SJCRH30 (cell line): ENCODE results near the gene PIGA. TPM values are rescaled to one million over a fixed set of nuclear protein-coding genes. Genes with fewer than 3 reads are reported as not detected.
A peak's percentile ranks its signal among the peaks of the same experiment; 100 is the strongest.

ENCODE experiments used
- DNase-seq, 2 experiments: peaks; one replicate each; pipeline ENCODE4 v3.0.0-alpha.2; 2015 to 2020
- H3K27ac ChIP-seq: fragments of 250-450 bp; sonication (Bioruptor Pico); 2 replicates; pipeline ENCODE4 v1.5.1; 2020; ENCODE audit warnings: mild to moderate bottlenecking, moderate library complexity
- H3K27me3 ChIP-seq: fragments of 250-450 bp; sonication (Bioruptor Pico); 2 replicates; pipeline ENCODE4 v1.5.1; 2020; ENCODE audit warnings: mild to moderate bottlenecking, moderate library complexity
- H3K36me3 ChIP-seq: fragments of 250-450 bp; sonication (Bioruptor Pico); 2 replicates; pipeline ENCODE4 v1.5.1; 2020; ENCODE audit warnings: mild to moderate bottlenecking, moderate library complexity
- H3K4me1 ChIP-seq: fragments of 250-450 bp; sonication (Bioruptor Pico); 2 replicates; pipeline ENCODE4 v1.5.1; 2020; ENCODE audit warnings: mild to moderate bottlenecking, moderate library complexity
- H3K4me3 ChIP-seq: fragments of 250-450 bp; sonication (Bioruptor Pico); 2 replicates; pipeline ENCODE4 v1.5.1; 2020; ENCODE audit warnings: mild to moderate bottlenecking, moderate library complexity
- H3K9me3 ChIP-seq: fragments of 250-450 bp; sonication (Bioruptor Pico); replicated peaks from 2 replicates; pipeline ENCODE4 v1.5.1; 2020; ENCODE audit warnings: mild to moderate bottlenecking, moderate library complexity
- total RNA-seq: library from RNA; depleted of rRNA; stranded (reverse); fragments of >200 nt; shearing (Covaris generic); gene quantifications from 2 replicates; pipeline ENCODE4 v1.2.3, GENCODE V29; 2014; rRNA removed

PIGA gene
- total RNA-seq, result 38.8 and 43.0 TPM in 2 replicates

- Histone ChIP-seq H3K4me1 (no peaks in the 10 kb centered on the region), H3K27ac (peak within 1 kb of the TSS; percentile 72), H3K9me3 (no peaks in the 10 kb centered on the region), H3K36me3 (peaks cover 13% of the 10 kb centered on the region; the same call in 1 of the 2 replicates), H3K4me3 (peak within 1 kb of the TSS; percentile 97), H3K27me3 (no peaks in the 10 kb centered on the region)
- peak; percentile 97 to 98 for DNase-seq
Measured at GRCh38 chrX:15335135-15336022, at the start of gene PIGA. PIGA (minus strand) TSS chrX:15335523; CDS start chrX:15331930, 3,593 bp downstream.

GRCh38 chrX:15384304-15384703 lies 49.0 kb upstream of the PIGA start, which contains the start of gene VEGFD:
VEGFD (minus strand) TSS chrX:15384413; CDS start chrX:15383946, 467 bp downstream.
- H3K4me1 ChIP-seq, result no peaks in the 10 kb centered on the region
- H3K36me3 ChIP-seq, result no peaks in the 10 kb centered on the region
- H3K27me3 ChIP-seq, result no peaks in the 10 kb centered on the region
- no peak within 1 kb of the TSS for H3K27ac ChIP-seq
- no peaks in the 10 kb centered on the region for H3K9me3 ChIP-seq
- DNase-seq, result peak in 1 of 2 experiments; percentile 13
- H3K4me3 ChIP-seq, result no peak within 1 kb of the TSS

- H3K4me3 ChIP-seq, result no peak overlapping the region
- DNase-seq, result no peak
- no peaks in the 10 kb centered on the region for H3K36me3 ChIP-seq
- H3K9me3 ChIP-seq, result no peaks in the 10 kb centered on the region
- no peaks in the 10 kb centered on the region for H3K4me1 ChIP-seq
- no peak overlapping the region for H3K27ac ChIP-seq
- no peaks in the 10 kb centered on the region for H3K27me3 ChIP-seq
Measured at GRCh38 chrX:15382813-15383212, 47.5 kb upstream of the PIGA start.

- Histone ChIP-seq H3K4me1 (no peaks in the 10 kb centered on the region), H3K4me3 (no peak overlapping the region), H3K27me3 (no peaks in the 10 kb centered on the region), H3K27ac (no peak overlapping the region), H3K36me3 (no peaks in the 10 kb centered on the region), H3K9me3 (no peaks in the 10 kb centered on the region)
- DNase-seq, result no peak
Measured at GRCh38 chrX:15376956-15377355, 41.6 kb upstream of the PIGA start.

DNA sequence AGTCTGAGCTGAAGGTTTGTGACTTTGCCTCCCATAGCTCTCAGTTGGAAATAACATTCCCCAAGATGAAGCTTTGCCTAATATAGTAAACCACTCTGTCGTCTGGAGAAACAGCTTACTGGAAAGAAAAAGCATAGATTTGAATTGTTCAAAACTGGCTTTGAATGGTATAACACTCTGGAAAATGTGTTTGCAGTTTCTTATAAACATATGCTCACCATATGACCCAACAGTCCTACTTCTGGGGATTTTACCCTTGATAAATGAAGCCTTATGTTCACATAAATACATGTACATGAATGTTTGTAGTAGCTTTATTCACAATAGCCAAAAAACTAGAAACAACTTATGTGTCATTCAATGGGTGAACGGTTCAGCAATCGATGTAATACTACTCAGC lies 38.7 kb upstream of the PIGA start:
- Histone ChIP-seq H3K4me3 (no peak overlapping the region), H3K9me3 (no peaks in the 10 kb centered on the region), H3K36me3 (no peaks in the 10 kb centered on the region), H3K27ac (no peak overlapping the region), H3K4me1 (no peaks in the 10 kb centered on the region), H3K27me3 (no peaks in the 10 kb centered on the region)
- no peak for DNase-seq

DNA sequence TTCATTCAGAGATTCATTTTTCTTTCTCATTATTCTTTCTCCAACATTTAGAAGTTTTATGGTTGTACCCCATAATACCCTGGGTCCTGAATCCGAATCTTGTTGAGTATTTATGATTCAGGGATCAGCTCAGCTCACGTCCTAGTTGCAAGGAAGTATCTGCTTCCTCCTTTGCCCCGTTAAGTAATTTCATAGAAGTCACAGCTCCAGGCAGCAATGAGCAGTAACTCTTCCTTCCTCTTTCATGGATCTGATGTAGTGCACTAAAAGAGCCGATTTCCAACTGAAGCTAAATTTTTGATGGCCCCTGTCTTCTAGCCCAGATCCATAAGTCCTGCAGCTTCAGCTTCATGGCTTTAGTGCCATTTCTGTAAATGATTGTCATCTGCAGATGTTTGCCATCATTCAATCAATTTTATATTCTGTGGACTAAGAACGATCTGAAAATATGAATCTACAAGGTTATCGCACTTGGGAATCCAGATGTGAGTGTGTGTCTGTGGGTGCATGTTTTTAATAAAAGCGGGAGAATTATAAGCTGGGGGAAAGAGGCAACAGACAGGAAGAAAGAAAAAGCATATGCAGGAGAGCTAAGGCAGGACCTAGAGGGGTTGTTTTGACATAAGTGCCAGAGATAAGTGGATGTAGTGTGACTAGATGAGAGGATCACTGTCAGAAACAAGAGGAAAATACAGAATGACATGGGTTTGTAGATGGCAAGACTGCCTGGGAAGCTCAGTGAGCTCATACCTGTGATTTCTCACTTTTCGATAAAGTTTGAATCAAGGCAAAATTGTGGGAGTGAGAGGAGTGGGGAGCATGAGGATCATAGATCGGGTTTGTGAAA lies 31.4 kb upstream of the PIGA start:
- no peak for DNase-seq
- Histone ChIP-seq H3K27me3 (no peaks in the 10 kb centered on the region), H3K27ac (no peak overlapping the region), H3K9me3 (no peaks in the 10 kb centered on the region), H3K36me3 (no peaks in the 10 kb centered on the region), H3K4me3 (no peak overlapping the region), H3K4me1 (no peaks in the 10 kb centered on the region)

DNA sequence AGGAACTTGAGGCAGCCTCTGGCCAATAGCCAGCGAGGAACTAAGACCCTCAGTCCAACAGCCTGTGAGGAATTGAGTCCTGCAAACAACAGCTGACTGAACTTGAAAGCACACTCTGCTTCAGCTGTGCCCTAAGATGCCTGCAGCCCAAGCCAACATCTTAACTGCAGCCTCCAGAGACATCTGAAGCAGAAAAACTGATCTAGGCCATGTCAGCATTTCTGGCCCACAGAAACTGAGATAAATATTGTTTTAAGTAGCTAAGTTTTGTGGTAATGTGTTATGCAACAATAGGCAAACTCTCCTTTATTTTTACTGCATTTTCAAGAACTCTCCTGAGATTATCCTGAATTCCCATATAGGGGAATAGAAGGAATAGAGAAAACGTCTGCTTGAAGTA lies 24.4 kb upstream of the PIGA start:
- Histone ChIP-seq H3K27ac (no peak overlapping the region), H3K4me3 (no peak overlapping the region), H3K27me3 (no peaks in the 10 kb centered on the region), H3K9me3 (0 out of 2 replicates have a peak, but pooled peaks cover 4% of the 10 kb centered on the region), H3K4me1 (no peaks in the 10 kb centered on the region), H3K36me3 (no peaks in the 10 kb centered on the region)
- no peak for DNase-seq

DNA sequence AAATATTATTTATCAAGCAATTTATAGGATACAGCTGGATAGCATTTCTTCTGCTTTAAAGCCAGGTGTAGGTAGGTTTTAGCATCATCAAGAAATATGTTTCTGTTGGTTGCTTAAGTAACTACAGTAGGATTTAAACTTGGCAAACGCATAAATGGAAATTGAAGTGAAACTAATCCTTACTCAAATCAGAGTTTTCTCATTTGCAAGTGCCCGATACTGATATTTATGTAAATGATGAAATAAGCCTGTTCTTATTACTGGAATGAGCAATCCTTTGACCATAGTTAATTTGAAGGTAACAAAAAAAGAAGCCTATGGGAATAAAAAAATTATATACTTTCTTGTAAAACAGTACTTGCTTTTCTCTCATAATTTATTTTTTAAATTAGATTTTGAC lies 23.2 kb upstream of the PIGA start:
- Histone ChIP-seq H3K27me3 (no peaks in the 10 kb centered on the region), H3K4me1 (no peaks in the 10 kb centered on the region), H3K27ac (no peak overlapping the region), H3K36me3 (no peaks in the 10 kb centered on the region), H3K9me3 (0 out of 2 replicates have a peak, but pooled peaks cover 4% of the 10 kb centered on the region), H3K4me3 (no peak overlapping the region)
- no peak for DNase-seq

DNA sequence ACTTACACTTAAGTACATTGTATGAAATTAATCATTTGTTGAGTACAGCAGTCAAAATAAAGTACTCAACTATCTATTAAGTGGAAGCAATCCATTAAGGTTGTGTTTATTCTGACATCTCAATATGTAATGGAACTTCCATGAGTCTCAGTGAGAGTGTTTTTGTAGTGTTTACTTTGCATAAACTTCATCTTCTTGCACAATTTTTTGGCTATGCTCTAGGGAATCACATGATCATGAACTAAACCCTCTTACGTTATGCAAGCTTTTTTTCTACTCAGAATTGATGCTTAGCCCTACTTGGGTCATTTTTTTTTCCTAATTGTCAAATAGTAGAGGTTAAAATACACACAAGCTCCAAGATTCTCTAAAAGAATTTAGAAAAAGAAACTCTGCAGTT lies 21.1 kb upstream of the PIGA start:
- no peak for DNase-seq
- no peak overlapping the region for H3K27ac ChIP-seq
- H3K9me3 ChIP-seq, result 0 out of 2 replicates have a peak, but pooled peaks cover 4% of the 10 kb centered on the region
- peaks cover 4% of the 10 kb centered on the region; the same call in 1 of the 2 replicates for H3K27me3 ChIP-seq
- H3K4me3 ChIP-seq, result no peak overlapping the region
- no peaks in the 10 kb centered on the region for H3K36me3 ChIP-seq
- H3K4me1 ChIP-seq, result no peaks in the 10 kb centered on the region

DNA sequence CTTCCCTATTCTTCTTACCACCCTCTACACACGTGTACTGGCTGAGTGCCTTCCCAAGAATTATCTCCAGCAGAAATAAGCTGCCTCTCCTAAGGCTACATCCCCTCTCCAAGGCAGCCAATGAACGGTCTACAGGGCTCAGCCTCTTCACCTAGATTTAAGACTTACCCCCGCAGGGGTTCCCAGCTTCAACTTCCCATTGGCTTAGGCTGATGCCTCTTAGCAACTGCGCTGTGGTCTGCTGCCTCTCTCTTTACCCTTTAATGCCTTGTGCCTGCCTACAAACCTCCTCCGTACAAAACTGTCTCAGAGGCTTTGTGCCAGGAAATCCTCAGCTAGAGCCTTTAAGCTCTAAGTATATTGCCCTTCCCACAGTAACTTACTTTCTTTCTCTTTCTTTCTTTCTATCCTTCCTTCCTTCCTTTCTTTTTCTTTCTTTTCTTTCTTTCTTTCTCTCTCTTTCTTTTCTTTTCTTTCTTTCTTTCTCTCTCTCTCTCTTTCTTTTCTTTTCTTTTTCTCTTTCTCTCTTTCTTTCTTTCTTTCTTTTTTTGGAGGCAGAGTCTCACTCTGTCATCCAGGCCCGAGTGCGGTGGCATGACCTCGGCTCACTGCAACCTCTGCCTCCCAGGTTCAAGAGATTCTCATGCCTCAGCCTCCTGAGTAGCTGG lies 15.1 kb upstream of the PIGA start:
- no peaks in the 10 kb centered on the region for H3K9me3 ChIP-seq
- no peaks in the 10 kb centered on the region for H3K4me1 ChIP-seq
- H3K27ac ChIP-seq, result no peak overlapping the region
- peaks cover 4% of the 10 kb centered on the region; the same call in 1 of the 2 replicates for H3K27me3 ChIP-seq
- H3K36me3 ChIP-seq, result no peaks in the 10 kb centered on the region
- DNase-seq, result peak; percentile 42 to 66
- H3K4me3 ChIP-seq, result no peak overlapping the region

GRCh38 chrX:15349046-15349445 lies 13.7 kb upstream of the PIGA start:
- Histone ChIP-seq H3K27me3 (peaks cover 4% of the 10 kb centered on the region; the same call in 1 of the 2 replicates), H3K27ac (no peak overlapping the region), H3K4me3 (no peak overlapping the region), H3K4me1 (no peaks in the 10 kb centered on the region), H3K36me3 (no peaks in the 10 kb centered on the region), H3K9me3 (no peaks in the 10 kb centered on the region)
- DNase-seq, result peak; percentile 45 to 81

GRCh38 chrX:15345976-15346375 lies 10.7 kb upstream of the PIGA start:
- Histone ChIP-seq H3K4me1 (no peaks in the 10 kb centered on the region), H3K36me3 (no peaks in the 10 kb centered on the region), H3K4me3 (no peak overlapping the region), H3K27ac (no peak overlapping the region), H3K9me3 (no peaks in the 10 kb centered on the region), H3K27me3 (no peaks in the 10 kb centered on the region)
- DNase-seq, result peak in 1 of 2 experiments; percentile 13

DNA sequence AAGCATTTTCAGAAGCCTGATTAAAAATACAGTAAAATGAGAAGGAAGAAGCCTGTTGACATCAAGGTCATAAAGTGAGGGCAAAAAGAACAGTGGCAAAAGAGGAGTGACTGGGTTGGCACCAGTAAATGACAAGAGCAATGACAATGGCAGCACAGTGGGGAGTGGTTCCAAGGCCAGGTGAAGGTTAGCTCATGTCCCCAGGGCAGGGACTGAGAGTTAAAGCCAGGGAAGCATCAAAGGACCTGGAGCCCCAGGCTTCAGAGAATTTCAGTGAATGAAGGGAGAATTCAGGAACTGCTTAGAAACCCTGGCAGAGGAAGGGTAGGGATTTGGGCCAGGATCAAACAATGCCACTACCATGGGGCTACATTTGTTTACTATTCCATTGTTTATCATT lies 8.8 kb upstream of the PIGA start:
- Histone ChIP-seq H3K9me3 (no peaks in the 10 kb centered on the region), H3K27ac (no peak overlapping the region), H3K36me3 (no peaks in the 10 kb centered on the region), H3K4me3 (no peak overlapping the region), H3K4me1 (no peaks in the 10 kb centered on the region), H3K27me3 (no peaks in the 10 kb centered on the region)
- no peak for DNase-seq

- no peak for DNase-seq
- H3K4me3 ChIP-seq, result no peak overlapping the region
- H3K9me3 ChIP-seq, result no peaks in the 10 kb centered on the region
Measured at GRCh38 chrX:15343075-15343476, 7.8 kb upstream of the PIGA start.

More at GRCh38 chrX:15343075-15343476, 7.8 kb upstream of the PIGA start:
- no peaks in the 10 kb centered on the region for H3K4me1 ChIP-seq
- H3K27me3 ChIP-seq, result no peaks in the 10 kb centered on the region
- no peaks in the 10 kb centered on the region for H3K36me3 ChIP-seq
- no peak overlapping the region for H3K27ac ChIP-seq
